Lung (tissue), 12 donors: ENCODE data around the gene COG7. TPM values are rescaled to one million over a fixed set of nuclear protein-coding genes. Genes with fewer than 3 reads are reported as not detected.

Source experiments
- ATAC-seq: fragments of 200-7000 bp; cut with Tn5 transposase; one replicate; pipeline ENCODE4 v1.9.1; 2020; ENCODE audit warnings: moderate number of reproducible peaks; ENCODE audit not compliant: insufficient read depth, low FRiP score
- DNase-seq, 3 donors: peaks; one replicate each; pipeline ENCODE4 v3.0.0-alpha.2; 2013 to 2017
- H3K27ac ChIP-seq, 2 donors: one replicate each; pipeline ENCODE4 v1.5.1; 2013; ENCODE audit warnings: mild to moderate bottlenecking in 2 of 2, moderate library complexity in 2 of 2, control low read depth in 1 of 2, inconsistent platforms in 1 of 2, low read depth in 1 of 2, low read length in 1 of 2
- H3K27me3 ChIP-seq, 3 donors: one replicate each; pipeline ENCODE4 v1.5.1; 2013; ENCODE audit warnings: low read length in 2 of 3; ENCODE audit not compliant: control insufficient read depth in 3 of 3, insufficient read depth in 3 of 3
- H3K36me3 ChIP-seq, 4 donors: one replicate each; pipeline ENCODE4 v1.5.1; 2013; ENCODE audit warnings: low read length in 4 of 4, mild to moderate bottlenecking in 1 of 4, moderate library complexity in 1 of 4; ENCODE audit not compliant: control insufficient read depth in 4 of 4, insufficient read depth in 4 of 4
- H3K4me1 ChIP-seq, 5 donors: one replicate each; pipeline ENCODE4 v1.5.1; 2013; ENCODE audit warnings: low read length in 5 of 5, mild to moderate bottlenecking in 2 of 5, moderate library complexity in 1 of 5; ENCODE audit not compliant: control insufficient read depth in 5 of 5, insufficient read depth in 5 of 5
- H3K4me3 ChIP-seq: one replicate; pipeline ENCODE4 v1.5.1; 2013; ENCODE audit warnings: mild to moderate bottlenecking, control low read depth, moderate library complexity
- H3K9ac ChIP-seq, 2 donors: one replicate each; pipeline ENCODE4 v1.5.1; 2013; ENCODE audit warnings: low read length in 2 of 2, control low read depth in 1 of 2; ENCODE audit not compliant: insufficient read depth in 1 of 2
- H3K9me3 ChIP-seq, 4 donors: one replicate each; pipeline ENCODE4 v1.5.1; 2013; ENCODE audit warnings: low read length in 3 of 4, mild to moderate bottlenecking in 1 of 4, moderate library complexity in 1 of 4; ENCODE audit not compliant: control insufficient read depth in 4 of 4, insufficient read depth in 3 of 4
- CTCF ChIP-seq: IDR thresholded peaks from 2 replicates; pipeline ENCODE4 v1.5.1; 2012; ENCODE audit warnings: mild to moderate bottlenecking; ENCODE audit errors: control extremely low read depth, extremely low read depth
- WGBS, 2 donors: extraction: QIAGEN DNeasy Blood & Tissue Kit; methylation state at CpG; one replicate each; pipeline ENCODE4 v1.1.7; 2013; 5-methylcytosine and 5-hydroxymethylcytosine counted together
- polyA plus RNA-seq, 2 donors: library from polyadenylated mRNA; stranded (reverse); fragments of 200-250 nt; gene quantifications; one replicate each; pipeline ENCODE4 v1.2.1, GENCODE V29; 2013
- total RNA-seq, 2 donors: library from RNA; depleted of rRNA in 1 of 2; stranded (reverse); fragments of >200 nt in 1 of 2; gene quantifications; one replicate each; pipeline ENCODE4 v1.2.1, GENCODE V29; 2014 to 2021
- donor health status: control.
- donor health status: control.
- donor health status: Bipolar disorder and iron deficiency.
- donor health status: healthy.
- donor health status: DM: yes; HTN: yes; CAD: no.

Gene COG7
- total and polyA plus RNA-seq, 4 donors = 14.9 to 34.0 (median 20.0) TPM

- no peak for TF ChIP-seq CTCF
- Histone ChIP-seq H3K9me3 (no peaks in the 10 kb centered on the region), H3K27ac (no peak overlapping the region), H3K4me3 (no peak overlapping the region), H3K9ac (no peak overlapping the region), H3K4me1 (peaks cover 0 to 3% (median 0%) of the 10 kb centered on the region in 5 donors), H3K27me3 (no peaks in the 10 kb centered on the region), H3K36me3 (no peaks in the 10 kb centered on the region)
- 83 to 89% methylated on average over 8 of the region's 8 CpGs for WGBS, 2 donors
- ATAC-seq = no peak
- DNase-seq = no peak
Observed at GRCh38 chr16:23357761-23358290, 95.2 kb downstream of the COG7 start.

GRCh38 chr16:23356941-23357340, 96.0 kb downstream of the COG7 start:
- H3K9me3 ChIP-seq = no peaks in the 10 kb centered on the region
- no peak for TF ChIP-seq CTCF
- H3K4me1 ChIP-seq = peaks cover 0 to 1% (median 0%) of the 10 kb centered on the region in 5 donors
- no peaks in the 10 kb centered on the region for H3K36me3 ChIP-seq
- WGBS, 2 donors = 87 to 91% methylated on average over 7 of the region's 7 CpGs
- DNase-seq (no peak), ATAC-seq (no peak)
- H3K9ac ChIP-seq = no peak overlapping the region
- no peak overlapping the region for H3K4me3 ChIP-seq
- H3K27me3 ChIP-seq = no peaks in the 10 kb centered on the region
- H3K27ac ChIP-seq = no peak overlapping the region

- no peak for TF ChIP-seq CTCF
- Histone ChIP-seq H3K4me3 (no peak overlapping the region), H3K36me3 (no peaks in the 10 kb centered on the region), H3K27me3 (no peaks in the 10 kb centered on the region), H3K9ac (no peak overlapping the region), H3K9me3 (no peaks in the 10 kb centered on the region), H3K27ac (no peak overlapping the region), H3K4me1 (no peaks in the 10 kb centered on the region)
- no peak for ATAC-seq
- DNase-seq = no peak
- WGBS, 2 donors = 91 to 93% methylated on average over 13 of the region's 13 CpGs
Observed at GRCh38 chr16:23355106-23355670, 97.8 kb downstream of the COG7 start.

- TF ChIP-seq CTCF = no peak
- no peaks in the 10 kb centered on the region for H3K9me3 ChIP-seq
- no peak overlapping the region for H3K27ac ChIP-seq
- no peaks in the 10 kb centered on the region for H3K36me3 ChIP-seq
- ATAC-seq (no peak), DNase-seq (no peak)
- H3K27me3 ChIP-seq = no peaks in the 10 kb centered on the region
- H3K4me3 ChIP-seq = no peak overlapping the region
- H3K9ac ChIP-seq = no peak overlapping the region
- 94% methylated on average over 9 of the region's 9 CpGs for WGBS, 2 donors
- H3K4me1 ChIP-seq = no peaks in the 10 kb centered on the region
Observed at GRCh38 chr16:23354246-23354645, 98.7 kb downstream of the COG7 start.
